Activated CD8-positive, alpha-beta memory T cell treated with anti-CD3 and anti-CD28 coated beads for 48 hours (primary cell): ENCODE results near the gene THAP4.
"Not testable (repeated sequence)": the region's sequence is repeated elsewhere in the genome, so short reads cannot be mapped to it uniquely, and the experiment has no call there.

Experiments
- DNase-seq, 3 experiments: peaks; one replicate each; pipeline ENCODE4 v3.0.0-alpha.2; 2020; ENCODE audit warnings: low read depth in 2 of 3, low spot score in 2 of 3

THAP4 gene

DNA sequence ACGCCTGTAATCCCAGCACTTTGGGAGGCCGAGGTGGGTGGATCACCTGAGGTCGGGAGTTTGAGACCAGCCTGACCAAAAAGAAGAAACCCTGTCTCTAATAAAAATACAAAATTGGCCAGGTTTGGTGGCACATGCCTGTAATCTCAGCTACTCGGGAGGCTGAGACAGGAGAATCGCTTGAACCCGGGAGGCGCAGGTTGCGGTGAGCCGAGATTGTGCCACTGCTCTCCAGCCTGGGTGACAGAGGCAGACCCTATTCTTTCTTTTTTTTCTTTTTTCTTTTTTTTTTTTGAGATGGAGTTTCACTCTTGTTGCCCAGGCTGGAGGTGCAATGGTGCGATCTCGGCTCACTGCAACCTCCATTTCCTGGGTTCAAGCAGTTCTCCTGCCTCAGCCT lies 70.9 kb downstream of the THAP4 start:
- DNase-seq = not testable (repeated sequence)

DNA sequence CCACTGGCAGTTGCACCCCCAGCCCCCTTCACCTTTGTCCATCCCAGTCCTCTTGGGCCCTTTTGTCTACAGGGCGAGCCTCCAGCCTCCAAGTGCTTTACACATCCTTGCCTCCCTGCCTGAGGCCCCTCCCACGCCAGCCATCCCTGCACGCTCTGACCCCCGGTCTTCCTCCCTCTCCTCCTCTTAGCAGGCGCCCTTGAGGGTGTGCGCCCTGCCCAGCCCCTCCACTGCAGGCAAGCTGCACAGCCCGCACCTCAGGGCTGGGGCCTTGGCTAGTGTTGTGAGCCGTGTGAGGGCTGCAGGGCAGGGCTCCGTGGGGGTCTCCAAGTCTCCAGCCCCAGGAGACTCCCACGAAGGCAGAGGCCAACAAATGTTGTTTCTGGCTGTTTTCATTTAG lies 71.5 kb downstream of the THAP4 start:
- no peak for DNase-seq

DNA sequence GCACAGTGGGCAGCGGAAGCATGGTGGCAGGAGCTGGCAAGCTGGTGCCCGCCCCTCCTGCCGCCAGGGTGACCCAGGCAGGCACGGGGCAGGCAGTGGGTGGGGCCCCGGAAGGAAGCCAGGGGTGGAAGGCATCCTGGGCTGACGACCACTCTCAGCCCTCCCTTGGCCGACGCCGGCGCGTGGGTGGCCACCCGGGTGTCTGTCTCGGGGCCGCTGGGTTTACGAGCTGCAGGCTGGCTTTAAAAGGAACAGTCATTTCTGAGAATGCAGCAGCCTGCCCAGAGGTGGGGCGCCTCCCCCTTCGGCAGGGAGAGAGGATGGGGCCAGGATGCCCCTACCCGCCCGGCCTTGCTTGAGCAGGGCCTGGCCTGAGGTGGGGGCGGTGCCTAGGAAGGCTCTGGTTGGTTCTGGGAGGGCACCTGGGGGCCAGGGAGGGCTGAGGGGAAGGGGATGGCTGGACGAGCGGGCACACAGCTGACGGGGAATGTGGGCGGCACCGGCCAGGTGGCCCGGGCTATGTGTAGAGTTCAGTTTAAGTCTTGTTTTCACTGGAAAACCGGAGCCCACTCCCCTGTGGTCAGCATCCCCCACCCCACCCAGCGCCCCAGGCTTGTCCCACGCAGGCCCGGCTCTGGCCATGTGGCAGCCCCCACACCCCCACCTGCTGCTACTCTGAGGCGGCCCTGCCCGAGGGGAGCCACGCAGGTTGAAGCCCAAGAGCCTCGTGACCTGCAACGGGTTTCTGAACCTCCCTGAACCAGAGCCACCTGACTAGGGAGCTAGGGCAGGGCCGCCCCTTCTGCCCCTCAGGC lies 72.2 kb downstream of the THAP4 start:
- DNase-seq = no peak

DNA sequence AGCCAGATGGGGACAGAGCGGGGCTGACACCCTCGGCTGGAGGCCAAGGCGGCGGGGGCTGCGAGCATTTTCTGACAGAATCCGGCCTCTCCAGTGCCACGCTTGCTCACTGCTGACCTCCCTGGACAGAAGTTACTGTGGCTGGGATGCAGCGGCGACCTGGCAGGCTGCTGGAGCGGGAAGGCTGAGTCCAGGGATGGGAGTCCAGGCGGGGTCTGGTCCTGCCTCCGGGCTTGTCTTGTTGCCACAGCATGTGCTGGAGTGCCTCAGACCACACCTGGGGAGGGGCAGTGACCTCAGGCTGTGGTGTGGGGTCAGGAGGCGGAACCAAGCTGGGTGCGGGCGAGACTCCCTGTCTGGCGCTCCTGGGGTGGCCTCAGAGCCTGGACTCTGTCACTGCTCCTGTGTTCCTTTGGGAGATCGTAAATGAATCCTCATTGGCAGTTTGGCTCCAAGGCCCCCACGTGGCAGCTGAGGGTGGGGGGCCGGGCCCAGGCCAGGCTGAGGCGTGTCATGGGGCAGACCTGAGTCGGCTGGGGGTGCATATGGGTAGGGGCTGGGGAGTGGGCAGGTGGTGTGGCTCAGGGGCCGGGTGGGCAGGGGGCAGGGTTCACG lies 72.9 kb downstream of the THAP4 start:
- DNase-seq = no peak

DNA sequence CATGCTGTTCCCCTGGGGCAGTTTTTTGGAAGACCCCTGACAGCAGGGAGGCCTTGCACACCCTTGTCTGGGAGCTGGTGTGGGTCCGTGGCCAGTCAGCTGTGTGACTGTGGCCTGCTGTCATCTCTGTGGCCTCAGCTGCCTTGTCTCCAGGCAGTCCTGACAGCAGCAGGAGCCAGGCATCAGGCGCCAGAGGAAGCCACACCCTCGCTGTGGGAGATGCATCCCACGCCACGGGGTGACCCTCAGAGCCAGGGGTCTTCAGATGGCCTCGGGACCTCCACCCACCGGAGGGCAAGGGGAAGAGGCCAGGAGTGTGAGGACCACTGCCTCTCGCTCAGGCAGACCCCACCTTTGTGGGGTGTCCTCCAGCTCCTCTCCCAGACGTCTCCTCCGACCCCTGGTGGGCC lies 73.4 kb downstream of the THAP4 start:
- DNase-seq = no peak

DNA sequence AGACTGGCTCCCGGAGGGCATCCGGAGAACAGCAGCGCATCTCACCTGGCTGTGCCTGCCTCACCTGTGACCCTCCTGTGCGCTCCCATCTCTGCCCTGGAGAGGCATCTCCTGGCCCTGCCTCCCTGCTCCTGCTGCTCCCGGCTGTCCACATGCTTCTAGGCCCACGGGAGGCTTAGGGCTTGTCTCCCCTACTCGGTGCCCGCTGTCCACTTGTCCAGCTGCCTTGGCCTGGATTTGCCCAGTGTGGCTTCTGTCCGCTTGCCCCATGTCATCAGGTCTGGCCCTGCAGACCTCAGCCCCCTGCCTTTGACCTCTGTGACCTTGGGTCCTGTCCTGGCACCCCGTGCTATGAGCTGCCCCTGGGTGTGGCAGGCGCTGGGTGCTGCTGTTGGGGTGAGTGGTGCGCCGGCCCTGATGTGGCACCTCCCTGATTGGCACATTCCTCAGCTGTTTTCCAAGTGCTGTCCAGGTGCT lies 73.9 kb downstream of the THAP4 start:
- no peak for DNase-seq

DNA sequence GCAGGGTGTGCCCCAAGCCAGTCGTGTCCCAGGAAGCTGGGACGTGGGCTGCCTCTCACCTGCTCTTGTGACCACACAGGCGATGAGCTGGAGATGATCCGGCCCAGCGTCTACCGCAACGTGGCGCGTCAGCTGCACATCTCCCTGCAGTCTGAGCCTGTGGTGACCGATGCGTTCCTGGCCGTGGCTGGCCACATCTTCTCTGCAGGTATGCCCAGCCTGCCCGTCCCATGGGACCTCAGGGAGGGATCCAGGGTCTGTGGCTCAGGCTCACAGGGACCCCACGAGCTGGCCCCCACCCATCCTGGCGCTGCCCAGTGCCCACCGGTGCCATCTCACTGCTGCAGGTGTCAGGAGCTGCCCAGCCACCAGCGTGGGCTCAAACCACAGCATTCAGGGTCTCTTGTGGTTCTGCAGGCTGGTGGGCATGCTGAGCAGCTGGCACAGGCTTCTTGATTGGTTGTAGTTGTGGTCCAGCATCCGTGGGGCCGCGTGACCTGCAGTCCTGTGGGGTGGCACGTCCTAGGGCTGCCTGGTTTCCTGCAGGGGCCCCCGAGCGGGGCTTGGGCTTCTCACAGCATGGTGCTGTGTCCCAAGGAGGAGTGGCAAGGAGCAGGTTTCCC lies 74.6 kb downstream of the THAP4 start:
- no peak for DNase-seq

DNA sequence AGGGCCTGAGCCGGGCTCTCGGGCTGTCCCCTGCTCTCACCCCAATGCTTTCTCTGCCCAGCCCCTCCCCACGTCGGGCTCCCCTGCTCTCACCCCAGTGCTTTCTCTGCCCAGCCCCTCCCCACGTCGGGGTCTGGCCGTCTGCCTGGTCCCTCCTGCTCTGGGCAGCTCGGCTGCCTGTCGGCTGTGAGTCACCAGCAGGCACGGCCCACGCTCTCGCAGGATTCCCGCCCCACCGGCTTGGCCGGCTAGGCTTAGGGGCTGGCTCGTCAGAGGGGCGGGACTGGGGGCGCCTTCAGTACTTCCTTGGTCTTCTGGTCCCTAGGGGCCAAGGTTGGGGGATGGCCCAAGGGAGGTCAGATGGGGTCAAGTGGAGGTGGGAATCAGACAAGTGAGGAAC lies 75.1 kb downstream of the THAP4 start:
- no peak for DNase-seq

DNA sequence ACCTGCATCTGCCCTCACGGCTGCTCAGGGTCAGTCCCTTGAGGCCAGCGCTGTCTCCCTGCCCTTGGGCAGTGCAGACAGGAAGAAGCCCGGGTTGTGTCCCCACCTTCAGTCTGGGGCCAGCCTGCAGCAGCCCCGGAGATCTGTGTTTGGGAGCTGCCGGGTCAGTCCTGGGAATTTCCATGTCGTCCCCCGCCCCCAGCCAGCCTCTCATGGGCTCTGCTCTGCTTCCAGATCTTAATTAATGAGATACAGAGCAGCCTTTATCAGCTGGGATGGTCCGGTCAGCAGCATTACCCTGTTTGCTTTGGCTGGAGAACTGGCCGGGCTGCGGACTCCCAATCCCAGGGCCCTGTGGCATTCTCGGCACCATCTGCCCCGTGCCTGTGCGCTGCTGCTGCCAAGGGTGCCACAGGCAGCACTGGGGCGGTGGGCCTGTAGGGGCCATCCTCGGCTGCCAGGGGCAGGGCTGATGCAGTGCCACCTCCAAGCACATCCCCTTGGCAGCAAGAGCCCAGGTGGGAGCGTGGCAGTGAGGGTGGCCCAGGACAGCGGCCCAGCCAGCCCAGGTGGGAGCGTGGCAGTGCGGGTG lies 76.0 kb downstream of the THAP4 start:
- DNase-seq = no peak

DNA sequence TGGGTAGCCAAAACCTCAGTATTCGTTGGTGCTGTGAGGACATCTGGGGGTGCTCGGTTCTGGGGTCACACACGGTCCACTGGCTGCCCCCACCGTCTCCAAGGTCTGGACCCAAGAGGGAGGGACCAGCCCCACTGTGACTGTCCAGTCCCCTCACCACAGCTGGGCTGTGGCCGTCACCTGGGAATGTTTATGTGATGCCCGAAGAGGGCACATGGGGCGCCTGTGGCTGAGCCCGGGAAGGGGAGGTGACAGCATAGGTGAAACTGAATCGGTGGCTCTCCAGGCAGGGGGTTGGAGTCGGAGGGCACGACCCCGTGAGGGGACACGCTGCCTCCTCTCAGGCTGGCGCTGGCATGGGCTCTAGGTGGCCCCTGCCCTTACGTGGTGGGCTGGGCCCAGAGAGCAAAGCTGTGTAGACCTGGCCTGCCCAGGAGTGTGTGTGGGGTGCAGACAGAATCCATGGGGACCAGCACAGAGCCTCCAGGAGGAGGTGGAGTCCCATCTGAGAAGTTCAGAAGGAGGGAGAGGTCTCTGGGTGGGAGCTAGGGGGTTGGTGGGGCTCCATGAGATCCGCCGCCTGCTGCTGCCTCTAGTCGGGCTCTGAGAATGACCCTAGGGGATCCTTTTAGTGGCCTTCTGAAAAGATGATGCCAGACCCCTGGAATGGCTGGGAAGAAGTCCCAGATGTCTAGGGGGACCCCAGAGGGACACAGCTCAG lies 76.6 kb downstream of the THAP4 start:
- DNase-seq = no peak

DNA sequence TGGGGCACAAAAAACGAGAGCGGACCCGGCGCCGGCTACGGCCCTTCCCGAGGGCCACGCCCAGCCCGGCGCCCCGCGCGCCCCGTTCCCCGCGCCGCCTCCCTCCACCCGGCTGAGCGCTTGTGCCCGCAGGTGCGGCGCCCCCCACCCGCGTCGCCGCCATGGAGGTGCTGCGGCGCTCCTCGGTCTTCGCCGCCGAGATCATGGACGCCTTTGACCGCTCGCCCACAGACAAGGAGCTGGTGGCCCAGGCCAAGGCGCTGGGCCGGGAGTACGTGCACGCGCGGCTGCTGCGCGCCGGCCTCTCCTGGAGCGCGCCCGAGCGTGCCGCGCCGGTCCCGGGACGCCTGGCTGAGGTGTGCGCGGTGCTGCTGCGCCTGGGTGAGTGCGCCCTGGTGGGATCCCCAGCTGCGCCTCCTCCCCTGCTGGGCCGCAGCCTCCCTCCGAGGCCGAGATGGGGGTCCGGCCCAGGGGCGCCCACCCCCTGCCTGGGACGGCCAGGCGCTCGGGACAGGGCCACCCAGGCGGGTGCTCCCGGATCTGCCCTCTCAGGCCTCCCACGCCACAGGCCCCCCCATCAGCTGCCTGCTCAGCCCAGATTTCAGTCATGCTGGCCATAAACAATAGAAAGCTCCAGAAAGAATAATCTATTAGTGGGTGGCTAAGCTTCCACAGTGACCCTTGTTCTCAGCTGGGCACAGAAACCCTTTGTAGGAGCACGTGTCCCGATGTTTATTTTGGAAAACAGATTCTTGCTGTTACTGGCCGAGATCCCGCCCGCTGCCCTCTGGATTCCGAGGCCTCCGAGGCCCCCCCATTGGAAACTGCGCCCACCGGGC lies 77.4 kb downstream of the THAP4 start:
- no peak for DNase-seq

DNA sequence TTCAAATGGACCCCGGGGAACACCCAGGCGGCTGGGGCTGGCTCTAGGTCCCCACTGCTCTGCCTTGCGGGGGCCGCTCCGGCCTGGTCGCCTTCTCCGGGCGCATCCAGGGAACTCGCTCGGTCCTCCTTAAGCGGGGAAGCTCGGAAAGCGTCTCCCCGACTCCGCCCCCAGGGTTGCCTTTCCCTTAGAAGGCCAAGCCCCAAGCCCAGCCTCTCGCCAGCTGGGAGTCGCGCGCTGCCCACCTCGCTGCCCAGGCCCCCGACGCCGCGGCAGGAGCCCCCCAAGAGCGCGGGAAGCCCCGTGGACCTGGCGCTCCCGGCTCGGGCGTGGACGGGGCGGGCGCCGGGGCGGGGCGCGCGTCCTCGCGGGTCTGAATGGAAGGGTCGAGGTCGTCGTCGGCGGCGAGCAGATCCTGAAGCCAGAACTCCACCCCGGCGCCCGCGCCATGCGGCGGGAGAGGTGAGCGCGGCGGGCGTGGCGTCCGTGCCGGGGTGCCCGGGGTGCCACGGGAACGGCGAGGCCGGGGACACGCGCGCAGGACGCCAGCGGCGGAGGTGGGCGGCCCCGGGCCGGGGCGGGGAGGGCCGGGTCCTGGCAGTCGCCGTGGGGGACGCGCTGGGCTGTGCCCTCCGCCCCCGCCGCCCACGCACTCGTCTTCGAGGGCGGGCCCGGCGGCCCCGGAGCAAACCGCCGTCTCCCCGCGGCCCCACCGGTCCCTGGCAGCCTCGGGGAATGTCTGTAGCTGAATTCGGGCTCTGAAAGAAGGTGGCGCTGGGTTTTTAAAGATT lies 78.2 kb downstream of the THAP4 start, which contains the start of gene BOK:
TSS of gene BOK (plus strand) at position 214 of the 791 bp plus-strand sequence. CDS start 739 bp downstream, outside the sequence.
- no peak for DNase-seq

DNA sequence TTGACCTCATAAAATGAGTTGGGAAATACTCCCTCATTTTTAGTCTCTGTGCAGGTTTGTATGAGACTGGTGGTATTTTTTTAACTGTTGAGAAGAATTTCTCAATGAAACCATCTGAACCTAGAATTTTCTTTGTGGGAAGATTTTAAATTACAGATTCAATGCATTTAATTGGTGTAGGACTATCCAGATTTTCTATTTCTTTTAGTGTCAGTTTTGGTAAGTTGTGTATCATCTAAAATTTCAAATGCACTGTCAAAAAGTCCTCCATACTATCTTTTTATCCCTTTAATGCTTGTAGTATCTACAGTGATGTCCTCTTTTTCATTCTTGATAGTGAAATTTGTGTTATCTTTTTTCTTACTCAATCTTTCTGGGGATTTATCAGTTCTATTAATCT lies 80.2 kb downstream of the THAP4 start:
- DNase-seq = no peak

DNA sequence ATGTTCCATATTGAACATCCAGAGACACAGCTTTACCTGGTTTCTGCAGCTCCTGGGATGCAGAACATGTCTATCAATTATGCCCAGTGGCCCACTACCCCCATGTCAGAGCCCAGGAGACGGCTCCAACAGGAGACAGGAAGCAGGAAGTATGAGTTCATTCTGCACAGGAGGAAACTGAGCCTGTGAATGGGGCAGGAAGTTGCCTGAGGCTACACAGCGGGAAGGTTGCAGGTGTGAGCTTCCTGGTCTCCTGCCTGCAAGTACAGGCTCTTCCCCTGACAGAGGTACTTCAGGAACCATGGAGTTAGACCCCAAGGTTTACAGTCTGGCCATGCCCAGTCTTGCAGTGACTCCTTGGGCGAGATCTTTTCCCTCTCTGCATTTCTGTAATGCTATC lies 81.2 kb downstream of the THAP4 start:
- no peak for DNase-seq

DNA sequence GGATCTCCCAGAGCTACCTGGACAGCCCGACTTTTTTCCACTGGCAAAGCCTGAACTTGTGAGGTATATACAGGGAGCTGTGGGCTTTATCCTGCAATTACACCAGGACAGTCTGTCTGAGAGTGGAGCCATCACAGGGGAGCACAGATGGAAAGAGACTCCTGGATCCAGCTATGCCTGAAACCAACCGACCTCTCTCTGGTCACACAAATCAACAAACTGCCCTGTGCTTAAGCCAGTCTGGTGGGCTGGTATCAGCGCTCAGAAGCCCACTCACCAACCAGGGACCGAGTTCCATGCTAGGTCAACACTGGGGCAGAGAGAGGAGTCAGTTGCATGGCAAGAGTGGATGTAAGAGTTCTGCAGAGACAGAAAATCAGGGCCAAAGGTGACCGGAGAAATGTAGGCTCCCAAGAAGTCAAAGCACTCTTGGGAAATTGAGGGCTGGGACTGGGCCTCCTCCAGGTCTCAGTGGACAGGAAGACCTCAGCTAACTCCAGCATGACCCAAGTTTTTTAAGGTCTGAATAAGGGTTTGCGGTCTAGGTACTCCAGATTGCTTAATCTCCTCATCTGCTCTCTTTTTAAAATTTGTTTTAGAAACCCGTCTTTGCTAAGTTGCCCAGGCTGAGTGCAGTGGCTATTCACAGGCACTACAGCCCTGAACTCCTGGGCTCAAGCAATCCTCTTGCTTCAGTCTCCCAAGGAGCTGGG lies 82.2 kb downstream of the THAP4 start:
- no peak for DNase-seq

DNA sequence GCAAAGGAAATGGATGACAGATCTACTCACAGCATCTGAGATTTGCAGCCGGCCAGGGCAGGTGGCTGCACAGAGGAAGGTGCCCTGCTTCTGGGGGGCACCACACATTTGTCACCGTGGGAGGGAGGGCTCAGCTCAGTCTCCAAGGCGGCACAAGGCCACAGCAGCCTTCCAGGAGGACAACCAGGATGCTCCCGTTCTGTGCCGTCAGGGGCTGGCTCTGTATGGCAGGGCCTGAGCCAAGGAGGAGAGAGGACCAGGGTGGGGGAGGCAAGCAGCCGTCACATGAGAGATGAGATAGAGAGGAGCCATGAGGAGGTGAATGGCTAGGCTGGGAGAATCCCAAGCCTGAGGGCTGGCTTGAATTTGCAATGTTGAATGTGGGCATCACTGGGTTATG lies 83.0 kb downstream of the THAP4 start:
- no peak for DNase-seq

DNA sequence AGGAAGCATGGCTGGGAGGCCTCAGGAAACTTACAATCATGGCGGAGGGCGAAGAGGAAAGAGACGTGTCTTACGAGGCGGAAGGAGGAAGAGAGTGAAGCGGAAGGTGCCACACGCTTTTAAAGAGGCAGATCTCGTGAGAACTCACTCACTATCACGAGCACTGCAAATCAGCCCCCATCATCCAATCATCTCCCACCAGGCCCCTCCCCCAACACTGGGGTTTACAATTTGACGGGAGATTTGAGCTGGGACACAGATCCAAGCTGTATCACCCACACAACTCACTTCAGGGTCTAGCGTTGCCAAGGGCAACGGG lies 83.5 kb downstream of the THAP4 start:
- no peak for DNase-seq

DNA sequence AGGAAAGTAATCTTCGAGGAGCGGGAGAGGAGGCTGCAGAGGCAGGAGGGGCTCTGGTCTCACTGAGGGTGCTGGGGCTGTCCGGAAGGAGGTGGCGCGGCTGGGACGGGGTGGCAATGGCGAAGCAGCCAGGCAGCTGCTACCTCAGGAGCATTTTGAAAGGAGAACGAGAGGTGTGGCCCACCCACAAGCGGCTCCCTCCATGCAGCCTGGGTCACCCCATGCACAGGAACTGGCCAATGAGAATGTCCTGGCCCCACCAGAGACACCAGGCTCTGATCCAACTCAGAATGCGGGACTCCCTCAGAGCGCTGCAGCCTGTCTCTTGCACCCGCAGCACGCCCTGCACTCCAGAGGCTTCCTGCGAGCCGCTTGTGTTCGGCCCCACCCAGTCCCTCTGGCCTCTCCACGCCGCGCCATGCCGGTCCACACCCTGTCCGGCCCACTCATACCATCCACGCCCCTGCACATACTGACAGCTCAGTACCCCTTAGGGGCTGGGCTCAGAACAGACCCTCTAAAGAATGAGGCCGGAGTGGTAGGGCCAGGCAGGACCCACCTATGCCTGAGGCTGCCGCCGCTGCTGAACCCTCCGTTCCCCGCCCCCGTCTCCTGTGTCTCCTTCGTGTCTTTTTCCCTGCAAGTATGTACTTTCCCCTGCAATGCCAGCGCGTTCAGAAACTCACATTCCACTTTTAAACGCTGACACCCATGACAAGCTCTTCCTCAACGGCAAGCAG lies 84.8 kb downstream of the THAP4 start:
- DNase-seq = no peak
